Stimulated activated CD8-positive, alpha-beta memory T cell treated with anti-CD3 and anti-CD28 coated beads, Interleukin-7, amount 100 ng/mL, for 24 hours (primary cell): Measurements from ENCODE around the gene NOTCH1.
"Not testable (repeated sequence)": the region's sequence is repeated elsewhere in the genome, so short reads cannot be mapped to it uniquely, and the experiment has no call there.

ENCODE experiments used
- DNase-seq: peaks from one replicate; pipeline ENCODE4 v3.0.0-alpha.2; 2020; ENCODE audit warnings: low read depth

Gene NOTCH1

DNA sequence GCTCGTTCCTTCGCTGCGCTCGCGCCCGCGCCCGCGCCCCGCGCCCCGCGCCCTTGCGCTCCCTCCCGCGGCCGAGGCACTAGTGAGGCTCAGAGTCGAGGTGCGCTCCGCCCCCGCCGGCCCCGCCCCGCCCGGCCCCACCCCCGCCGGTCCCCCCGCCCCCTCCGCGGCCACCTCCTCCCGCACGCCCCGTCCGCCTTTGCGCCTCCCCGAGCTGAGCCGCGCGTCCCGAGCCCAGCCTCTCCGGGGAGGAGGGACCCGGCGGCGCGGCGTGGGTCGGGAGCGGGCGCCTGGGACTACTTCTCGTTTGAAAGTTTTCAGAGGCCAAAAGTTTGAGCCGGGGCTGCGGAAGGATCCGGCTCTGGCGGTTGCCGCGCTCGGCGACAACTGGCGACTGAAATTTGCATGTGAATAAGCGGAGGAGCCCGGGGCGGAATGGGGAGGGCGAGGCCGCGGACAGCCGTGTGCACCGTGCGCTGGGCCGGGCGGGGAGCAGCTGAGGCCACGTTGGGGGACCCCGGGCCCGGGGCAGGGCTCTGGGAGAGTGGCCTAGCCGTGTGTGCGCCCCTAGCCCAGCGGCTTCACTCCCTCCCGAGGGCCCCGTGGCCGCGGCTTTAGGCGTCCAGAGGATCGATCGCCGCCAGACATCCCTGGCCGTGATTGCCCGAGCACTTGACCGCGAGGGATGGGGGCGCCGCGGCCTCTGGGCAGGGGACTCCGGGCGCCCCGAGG lies at the start of gene NOTCH1:
Gene NOTCH1 (minus strand): TSS at position 84 of the 732 bp plus-strand sequence. CDS start 262 bp downstream, outside the sequence.
- peak; percentile 75 for DNase-seq

DNA sequence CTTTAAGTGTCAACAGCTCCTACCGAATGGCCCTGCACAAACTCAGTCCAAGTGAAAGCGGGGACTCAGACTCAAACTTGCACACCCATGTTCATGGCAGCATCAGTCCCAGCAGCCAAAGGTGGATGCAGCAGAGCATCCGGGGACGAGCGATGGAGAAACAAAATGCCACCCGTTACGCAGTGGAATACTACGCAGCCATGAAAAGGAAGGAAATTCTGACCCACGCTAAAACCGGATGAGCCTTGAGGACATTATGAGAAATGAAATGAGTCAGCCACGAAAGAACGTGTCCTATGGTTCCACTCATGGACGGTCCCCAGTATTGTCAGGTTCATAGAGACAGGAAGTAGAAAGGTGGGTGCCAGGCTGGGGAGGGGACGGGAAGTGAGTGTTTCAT lies 48.6 kb upstream of the NOTCH1 start:
- no peak for DNase-seq

DNA sequence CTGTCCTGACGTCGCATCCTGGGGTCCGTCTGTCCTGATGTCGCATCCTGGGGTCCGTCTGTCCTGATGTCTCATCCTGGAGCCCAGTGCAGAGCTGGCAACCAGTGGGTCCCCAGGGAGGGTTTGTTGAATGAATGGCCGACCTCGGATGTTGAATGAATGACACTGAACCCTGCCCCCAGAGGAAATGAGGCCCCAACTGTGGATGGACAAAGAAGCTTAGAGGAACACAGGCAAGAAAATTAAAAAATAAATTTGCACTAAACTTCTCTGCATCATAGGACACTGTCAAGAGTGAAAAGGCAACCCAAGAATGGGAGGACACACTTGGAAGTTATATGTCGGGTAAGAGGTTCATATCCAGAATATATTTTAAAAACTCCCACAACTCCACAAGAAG lies 47.7 kb upstream of the NOTCH1 start:
- no peak for DNase-seq

DNA sequence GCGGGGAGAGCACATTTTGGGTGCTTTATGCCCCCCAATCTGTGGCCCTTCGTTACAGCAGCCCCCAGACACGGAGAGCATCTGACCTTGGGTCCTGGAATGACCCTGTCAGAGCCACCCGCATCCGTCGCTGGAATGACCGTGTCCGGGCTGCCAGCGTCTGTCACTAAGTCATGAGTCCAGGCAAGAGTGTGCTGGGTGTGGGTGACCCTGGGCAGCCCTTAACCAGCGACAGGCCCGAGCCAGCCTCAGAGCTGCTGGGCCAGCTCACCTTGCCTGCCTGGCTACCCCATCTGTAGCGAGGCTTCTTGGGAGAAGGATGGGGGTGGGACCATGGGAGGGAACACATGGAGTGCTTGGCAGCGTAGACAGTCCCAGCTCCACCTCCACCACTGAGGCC lies 46.8 kb upstream of the NOTCH1 start:
- DNase-seq = no peak

DNA sequence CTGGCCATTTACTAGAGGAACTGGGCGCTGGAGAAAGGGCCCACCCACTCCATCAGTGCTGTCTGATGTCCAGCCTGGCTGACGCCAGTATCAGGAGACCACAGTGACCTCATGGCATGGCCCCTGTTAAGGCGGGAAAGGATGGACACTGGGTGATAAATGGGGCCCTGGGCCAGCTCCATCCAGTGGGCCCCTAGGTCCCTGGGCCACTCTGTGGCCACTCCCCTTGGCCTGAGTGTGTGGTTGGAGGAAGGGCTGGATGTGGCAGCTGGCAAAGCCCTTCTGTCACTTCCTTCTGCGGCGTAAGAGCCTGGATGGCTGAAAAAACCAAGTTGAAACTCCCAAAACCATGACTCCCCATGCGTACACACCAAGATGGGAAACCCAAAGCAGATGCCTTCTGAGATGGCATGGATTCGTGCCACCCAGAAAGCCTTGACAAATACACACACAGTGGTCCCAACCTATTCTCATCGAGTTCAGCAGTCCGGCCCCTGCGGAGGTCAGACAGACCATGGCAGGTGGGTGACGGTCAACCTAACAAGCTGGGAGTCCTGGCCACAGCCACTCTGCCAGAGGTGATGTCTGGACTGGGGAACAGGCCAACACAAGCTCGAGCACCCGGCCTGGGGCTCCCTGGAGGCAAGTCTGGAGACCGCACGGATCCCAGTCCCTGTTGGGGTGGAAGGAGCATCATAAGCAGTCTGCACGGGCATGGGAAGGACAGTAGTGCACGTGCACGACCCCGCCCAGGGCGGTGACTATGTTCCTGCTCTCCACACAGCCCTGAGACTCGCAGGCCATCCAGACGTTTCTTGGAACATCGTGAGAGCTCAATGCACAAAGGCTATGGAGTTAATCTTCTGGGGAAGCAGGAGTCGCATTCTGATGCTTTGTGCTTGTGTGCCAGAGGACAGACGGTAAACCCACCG lies 45.2 kb upstream of the NOTCH1 start:
- no peak for DNase-seq

DNA sequence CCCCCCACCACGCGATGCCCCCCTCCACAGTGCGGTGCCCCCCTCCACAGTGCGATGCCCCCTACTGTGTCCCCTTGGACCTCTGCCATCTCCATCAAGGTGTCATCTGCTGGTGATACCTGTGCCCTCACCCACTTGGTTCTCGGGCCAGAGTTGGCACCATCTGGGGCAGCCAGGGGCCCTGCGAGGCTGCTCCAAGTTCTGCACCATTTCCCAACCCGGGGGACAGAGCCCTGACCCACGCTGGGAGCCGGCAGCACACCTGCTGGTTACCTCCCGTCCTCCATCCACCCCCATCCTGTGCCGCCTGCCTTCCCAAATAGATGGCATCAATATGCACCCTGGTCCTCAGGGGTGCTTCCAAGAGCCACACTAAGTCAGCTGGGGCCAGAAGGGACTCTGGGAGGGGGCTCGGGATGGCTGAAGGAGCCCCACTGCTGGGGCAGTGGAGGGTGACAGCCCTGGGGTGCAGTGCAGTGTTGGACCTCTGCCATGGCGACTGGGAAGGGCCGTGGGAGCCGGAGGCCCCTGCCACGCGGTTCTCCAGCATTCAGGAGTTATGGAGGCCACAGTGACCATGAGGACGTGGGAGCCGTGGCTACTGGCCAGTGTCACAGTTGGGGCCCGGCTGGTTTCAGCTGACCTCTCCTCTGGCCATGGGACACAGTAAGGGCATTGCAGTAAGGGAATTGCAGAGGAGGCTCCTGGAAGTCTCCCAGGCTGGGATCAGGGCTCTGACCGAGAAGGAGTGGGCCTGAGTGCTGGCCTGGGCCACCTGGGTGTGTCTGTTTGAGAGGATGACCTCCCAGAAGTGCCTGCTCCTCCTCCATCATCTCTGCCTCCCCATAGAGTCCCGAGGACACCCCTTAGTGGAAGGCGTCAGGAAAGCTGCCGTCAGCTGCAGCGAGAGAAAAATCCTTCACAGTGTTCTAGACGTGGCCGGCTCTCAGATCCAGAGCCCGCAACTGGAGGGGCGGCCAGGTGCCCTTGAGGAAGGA lies 44.2 kb upstream of the NOTCH1 start:
- no peak for DNase-seq

DNA sequence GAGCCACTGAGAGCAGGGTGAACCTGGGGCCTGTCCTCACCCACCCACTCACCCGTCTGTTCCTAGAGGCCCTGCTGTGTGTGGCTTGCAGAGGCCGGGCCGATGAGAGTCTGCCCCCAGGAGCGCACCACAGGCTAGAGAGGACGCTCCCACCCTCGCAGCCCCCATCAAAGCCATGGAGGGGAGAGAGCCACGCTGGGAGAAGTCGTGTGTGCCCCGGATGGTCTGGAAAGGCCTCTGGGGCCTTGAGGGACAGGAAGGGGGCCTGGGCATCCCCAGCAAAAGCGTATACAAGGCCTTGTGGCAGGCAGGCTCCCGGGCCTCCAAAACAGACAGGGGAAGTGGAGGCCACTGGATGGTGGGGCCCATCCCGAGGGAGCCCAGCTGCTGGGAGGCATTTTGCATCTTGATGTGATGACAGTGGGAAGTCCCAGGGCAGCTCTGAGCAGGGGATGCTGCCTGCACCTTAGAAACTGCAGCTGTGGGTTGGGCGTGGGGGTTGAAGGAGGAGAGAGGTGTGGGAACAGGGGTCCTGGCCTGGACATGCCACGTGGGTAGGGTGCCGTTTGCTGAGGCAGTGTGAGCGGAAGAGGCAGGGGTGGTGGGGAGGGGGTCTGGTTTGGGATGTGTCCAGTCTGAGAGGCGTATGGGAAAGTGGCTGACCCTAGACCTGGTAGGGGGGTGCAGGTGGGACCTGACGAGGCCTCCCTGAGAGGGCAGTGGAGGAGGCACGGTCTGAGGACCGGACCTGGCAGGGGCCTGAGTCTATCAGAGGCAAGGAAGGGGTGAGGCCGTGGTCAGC lies 43.0 kb upstream of the NOTCH1 start:
- DNase-seq = no peak

DNA sequence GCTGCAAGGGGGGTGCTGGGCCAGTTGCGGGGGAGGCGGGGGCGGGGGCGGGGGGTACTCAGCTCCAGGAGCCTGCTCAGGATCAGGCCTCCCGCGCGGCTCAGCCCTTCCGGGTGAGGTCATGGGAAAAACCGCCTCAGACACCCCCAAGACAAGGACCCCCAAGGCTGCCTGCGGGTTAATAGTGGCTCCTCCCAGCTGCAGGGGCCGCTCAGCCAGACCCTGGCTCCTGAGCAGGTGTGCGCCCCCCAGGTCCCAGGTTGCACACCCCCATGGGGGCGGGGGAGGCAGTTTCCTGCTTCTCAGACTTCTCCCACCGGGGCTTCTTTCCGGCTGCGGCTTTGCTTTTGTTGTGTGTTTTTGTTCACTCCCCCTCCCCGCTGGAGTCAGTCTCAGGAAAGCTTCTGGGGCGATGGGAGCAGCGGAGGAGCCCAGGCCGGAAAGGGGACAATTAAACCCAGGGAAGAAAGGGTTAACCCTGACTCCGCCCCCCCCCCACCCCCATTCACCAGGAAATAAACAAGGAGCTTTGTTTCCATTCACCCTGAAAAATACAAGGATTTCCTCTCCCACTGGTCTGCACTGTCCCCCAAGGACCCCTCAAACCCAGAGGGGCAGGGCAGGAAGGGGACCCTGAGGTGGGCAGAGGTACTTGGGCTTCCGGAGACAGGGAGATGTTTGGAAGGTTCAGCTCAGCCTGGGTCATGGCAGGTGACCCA lies 42.3 kb upstream of the NOTCH1 start:
- no peak for DNase-seq

DNA sequence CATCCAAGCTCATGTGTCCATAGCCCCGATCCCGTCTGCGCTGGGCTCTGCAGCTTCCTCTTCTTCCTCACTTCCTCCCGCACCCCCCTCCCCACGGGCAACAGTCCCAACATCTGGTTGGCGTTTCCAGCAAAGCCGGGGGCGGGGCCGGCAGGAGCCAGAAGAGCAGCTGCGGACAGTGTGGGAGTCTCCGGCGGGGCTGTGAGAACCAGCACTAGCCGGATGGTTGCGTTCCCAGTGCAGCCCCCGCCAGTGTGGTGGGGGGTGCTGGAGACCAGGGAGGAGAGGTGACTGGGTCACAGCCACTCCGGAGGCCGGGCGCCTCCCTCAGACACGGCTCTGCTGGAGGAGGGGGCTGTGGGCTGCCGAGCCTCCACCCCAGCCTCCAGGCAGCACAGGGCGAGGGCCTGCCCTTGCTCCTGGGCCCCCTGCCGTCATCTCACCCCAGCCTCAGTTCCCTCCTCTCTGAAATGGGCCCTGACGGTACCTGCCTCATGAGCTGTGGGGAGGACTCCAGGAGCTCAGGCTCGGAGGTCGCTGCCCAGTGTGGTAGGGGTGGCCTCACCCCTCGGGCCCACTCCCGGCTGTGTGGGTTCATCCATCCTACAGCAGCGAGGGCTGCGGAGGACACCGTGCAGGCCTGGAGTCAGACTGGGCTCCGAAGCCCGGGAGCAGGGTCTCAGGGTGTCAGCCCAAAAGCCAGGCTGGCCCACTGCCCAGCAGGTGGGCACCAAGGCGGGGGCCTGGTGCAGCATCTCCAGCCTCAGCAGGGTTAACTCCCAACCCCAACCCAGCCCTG lies 41.5 kb upstream of the NOTCH1 start:
- no peak for DNase-seq

DNA sequence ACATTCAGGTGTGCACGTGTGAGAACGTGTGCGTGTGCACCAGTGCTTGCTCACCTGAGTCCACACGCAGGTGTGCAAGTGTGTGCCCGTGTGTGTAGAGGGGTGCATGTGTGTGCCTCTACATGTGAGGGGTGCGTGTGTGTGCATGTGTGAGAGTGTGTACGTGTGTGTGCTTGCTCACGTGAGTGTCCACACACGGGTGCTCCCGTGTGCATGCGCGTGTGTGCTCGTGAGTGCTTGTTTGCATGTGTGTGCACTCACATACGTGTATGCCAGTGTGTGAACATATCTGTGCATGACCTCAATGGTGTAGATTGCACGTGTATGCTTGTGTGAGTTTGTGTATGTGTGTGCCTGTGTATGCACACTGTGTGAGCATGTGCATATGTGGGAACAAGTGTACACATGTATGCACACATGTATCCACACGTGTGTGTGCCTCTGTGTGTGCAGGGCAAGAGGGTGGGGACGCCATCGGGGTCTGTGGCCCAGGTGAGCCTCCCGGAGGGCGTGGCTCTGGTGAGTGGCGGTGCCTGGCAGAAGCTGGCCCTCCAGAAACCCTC lies 40.6 kb upstream of the NOTCH1 start:
- no peak for DNase-seq

DNA sequence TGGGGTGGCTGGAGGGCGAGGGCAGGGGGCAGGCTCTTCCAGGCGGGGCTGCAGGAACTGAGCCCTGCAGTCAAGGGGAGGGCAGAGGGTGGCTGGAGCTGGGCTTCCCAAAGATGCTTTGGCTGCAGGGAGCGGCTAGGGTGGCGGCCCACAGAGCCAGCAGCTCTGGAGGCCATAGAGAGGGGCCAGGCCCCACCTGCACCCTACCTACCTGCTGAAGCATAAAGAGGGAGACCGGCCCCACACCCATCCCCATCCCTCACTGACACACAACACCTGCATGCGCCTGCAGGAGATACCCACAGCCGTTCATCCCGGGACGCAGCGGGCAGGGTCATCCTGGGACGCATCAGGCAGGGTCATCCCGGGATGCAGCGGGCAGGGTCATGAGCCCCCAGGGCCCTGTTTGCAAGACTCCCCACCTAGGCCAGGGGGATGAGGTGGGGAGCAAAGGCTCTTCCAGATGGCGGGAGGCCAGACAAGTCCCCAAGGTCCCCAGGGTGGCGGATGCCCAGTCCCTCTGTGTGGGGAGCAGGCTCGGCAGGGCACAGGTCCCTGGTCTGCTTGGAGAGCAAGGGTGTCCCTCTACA lies 39.8 kb upstream of the NOTCH1 start:
- DNase-seq = no peak

DNA sequence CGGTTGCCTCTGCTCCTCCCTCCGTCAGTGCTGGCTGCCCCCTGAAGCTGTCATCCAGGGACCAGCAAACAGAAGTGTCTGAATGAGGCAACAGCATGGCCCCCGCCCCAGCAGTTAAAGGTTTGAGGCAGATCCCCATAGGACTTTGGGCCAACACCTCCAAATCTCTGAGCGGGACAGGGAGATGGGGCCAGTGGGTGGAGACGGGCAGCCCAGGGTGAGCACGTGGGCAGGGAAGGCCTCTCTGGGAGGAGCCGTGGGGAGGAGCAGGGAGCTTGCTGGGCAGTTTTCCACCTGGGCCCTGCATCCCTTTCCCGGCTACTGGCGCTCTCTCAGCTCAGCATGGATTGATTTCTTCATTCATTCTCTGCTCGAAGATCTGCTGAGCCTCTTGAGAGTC lies 39.1 kb upstream of the NOTCH1 start:
- DNase-seq = no peak

DNA sequence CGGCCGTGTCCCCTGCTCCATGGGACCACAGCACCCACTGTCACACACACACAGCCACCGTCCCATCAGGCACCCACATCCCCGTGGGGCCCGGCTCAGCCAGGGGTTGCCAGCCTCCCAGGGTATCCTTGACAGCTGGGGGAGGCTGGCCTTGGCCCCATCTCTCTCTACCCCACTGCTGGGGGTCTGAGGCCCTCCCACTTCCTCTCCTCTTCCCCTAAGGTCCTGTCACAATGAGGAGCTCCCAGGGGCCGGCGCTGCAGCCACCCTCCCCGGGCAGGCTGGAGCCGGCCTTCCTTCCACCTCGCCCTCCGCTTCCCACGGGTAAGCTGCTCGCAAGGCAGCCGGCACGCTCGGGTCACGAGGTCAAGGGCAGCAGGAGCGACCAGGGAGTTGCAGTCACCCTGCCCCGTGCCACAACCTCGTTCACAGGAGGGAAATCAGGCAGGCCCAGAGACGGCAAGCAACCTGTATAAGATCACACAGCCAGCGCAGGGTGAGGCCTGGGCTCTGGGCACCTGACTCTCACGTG lies 38.6 kb upstream of the NOTCH1 start:
- no peak for DNase-seq

DNA sequence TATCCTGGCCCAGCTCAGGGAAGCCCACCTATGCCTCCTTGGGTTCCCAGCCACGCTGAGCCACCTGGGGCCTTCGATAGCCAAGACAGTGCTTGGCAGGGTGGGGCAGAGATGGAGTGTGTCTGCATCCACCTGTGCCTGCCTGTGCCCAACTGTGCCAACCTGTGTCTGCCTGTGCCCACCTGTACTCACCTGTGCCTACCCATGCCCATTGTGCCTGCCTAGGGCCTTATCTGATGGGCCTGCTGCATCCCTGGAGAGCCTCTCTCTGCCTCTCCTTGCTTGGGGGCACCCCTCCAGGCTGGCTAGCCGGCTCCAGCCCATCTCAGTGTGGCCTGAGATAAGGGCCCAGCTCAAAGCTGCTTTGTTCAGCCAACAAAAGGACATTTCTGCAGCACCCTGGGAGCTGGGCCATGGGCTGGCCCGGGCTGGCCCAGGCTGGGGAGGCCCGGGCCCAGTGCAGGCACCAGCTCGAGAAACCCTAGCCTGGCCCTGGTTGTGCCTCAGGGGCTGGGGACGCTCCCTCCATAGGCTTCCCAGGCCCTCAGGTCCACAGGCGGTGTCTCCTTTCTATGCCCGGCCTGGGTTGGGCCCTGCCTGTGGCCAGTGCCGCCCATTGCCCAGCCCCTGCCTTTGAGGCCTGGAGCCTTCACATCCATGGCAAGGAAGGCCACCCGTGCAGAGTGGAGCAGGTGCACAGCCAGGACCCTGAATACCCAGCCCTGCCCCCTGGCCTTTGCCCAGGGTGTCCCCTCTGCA lies 37.3 kb upstream of the NOTCH1 start:
- DNase-seq = no peak

DNA sequence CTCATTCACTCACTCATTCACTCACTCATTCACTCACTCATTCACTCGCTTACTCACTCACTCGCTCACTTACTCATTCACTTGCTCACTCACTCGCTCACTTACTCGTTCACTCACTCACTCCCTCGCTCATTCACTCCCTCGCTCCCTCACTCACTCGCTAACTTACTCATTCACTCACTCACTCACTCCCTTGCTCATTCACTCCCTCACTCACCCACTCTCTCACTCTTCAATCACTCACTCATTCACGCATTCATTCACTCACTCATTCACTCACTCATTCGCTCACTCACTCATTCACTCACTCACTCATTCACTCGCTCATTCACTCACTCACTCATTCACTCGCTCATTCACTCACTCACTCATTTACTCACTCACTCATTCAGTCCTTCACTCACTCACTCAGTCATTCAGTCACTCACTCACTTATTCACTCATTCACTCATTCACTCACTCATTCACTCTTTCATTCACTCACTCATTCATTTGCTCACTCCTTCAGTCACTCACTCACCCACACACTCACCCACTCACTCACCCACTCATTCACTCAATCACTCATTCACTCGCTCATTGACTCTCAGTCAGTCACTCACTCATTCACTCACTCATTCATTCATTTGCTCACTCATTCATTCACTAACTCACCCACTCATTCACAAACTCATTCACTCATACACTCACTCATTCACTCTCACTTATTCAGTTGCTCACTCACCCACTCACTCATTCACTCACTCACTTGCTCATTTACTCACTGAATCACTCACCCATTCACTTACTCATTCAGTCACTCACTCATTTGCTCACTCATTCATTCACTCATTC lies 36.0 kb upstream of the NOTCH1 start:
- no peak for DNase-seq

DNA sequence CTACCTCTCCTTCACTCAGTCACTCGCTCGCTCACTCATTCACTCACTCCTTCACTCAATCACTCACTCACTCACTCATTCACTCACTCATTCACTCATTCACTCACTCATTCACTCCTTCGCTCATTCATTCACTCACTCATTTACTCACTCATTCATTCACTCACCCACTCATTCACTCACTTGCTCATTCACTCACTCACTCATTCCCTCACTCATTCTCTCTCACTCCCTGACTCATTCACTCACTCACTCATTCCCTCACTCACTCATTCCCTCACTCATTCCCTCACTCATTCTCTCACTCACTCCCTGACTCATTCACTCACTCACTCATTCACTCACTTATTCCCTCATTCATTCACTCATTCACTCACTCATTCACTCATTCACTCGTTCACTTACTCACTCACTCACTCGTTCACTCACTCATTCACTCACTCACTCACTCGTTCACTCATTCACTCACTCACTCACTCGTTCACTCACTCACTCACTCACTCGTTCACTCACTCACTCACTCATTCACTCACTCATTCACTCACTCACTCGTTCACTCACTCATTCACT lies 33.9 kb upstream of the NOTCH1 start:
- DNase-seq = not testable (repeated sequence)
